ENCODE data around the gene CCP110. TPM values are rescaled to one million over a fixed set of nuclear protein-coding genes. Genes with fewer than 3 reads are reported as not detected.
A peak's percentile ranks its signal among the peaks of the same experiment; 100 is the strongest.
"Not testable (repeated sequence)": the region's sequence is repeated elsewhere in the genome, so short reads cannot be mapped to it uniquely, and the experiment has no call there.

The CCP110 gene
- total and polyA plus RNA-seq, 2 of the 13 experiments (the other 11 are each of a cell fraction or from before 2014, with no cell fraction given) = 10.0 to 11.1 TPM

- 0 out of 2 replicates have a peak, but pooled peaks have one; percentile 20 for TF ChIP-seq ISX (CRISPR knock-in tag; conservative IDR thresholded peaks at IDR 0.05)
- TF ChIP-seq ZBTB14 (CRISPR knock-in tag; IDR thresholded peaks at IDR 0.05) = no peak
- TF ChIP-seq MAF1 (CRISPR knock-in tag; IDR thresholded peaks at IDR 0.05; ENCODE audit: borderline replicate concordance) = no peak
- no peak for TF ChIP-seq TRAFD1 (CRISPR knock-in tag; IDR thresholded peaks at IDR 0.05; ENCODE audit: borderline replicate concordance)
- TF ChIP-seq GATAD1 (CRISPR knock-in tag; IDR thresholded peaks at IDR 0.05) = peak; percentile 72
Measured at GRCh38 chr16:19542138-19542821, 18.5 kb downstream of the CCP110 start (continued).

DNA sequence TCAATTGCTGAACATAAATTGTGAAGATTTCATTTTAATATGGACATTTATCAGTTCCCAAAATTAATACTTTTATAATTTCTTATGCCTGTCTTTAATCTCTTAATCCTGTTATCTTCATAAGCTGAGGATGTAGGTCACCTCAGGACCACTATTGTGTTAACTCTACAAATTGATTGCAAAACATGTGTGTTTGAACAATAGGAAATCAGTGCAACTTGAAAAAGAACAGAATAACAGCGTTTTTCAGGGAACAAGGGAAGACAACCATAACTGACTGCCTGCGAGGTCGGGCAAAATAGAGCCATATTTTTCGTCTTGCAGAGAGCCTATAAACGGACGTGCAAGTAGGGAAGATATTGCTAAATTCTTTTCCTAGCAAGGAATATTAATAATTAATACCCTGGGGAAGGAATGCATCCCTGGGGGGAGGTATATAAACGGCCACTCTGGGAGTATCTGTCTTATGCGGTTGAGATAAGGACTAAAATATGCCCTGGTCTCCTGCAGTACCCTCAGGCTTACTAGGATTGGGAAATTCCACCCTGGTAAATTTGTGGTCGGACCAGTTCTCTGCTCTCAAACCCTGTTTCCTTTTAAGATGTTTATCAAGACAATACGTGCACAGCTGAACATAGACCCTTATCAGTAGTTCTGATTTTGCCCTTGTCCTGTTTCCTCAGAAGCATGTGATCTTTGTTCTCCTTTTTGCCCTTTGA lies 19.7 kb downstream of the CCP110 start:
- Histone ChIP-seq H3K4me1 (ENCODE audit: insufficient read depth, low read length) (peaks cover 39% of the 10 kb centered on the region), H3K36me3 (replicated peaks in 1 of 2; ENCODE audit: control insufficient read depth in 1 of 2, insufficient read depth in 2 of 2, low read length in 2 of 2) (peaks cover 1 to 16% of the 10 kb centered on the region in 2 experiments), H3K27ac (ENCODE audit: extremely low read length, insufficient read depth, low read length) (peak overlapping the region; percentile 8)
- ATAC-seq; H3K4me3 ChIP-seq (replicated peaks in 1 of 3; ENCODE audit: insufficient read depth in 1 of 3, low read depth in 2 of 3, low read length in 3 of 3); H3K4me2 ChIP-seq (ENCODE audit: low read depth, low read length); H3K27me3 ChIP-seq (ENCODE audit: control insufficient read depth in 1 of 2, insufficient read depth in 2 of 2, low read length in 2 of 2); H2AFZ ChIP-seq (ENCODE audit: low read length); FAIRE-seq; BruUV-seq (replicated peaks); intact Hi-C loops (cut with micrococcal nuclease; ENCODE audit: unreplicated experiment); H4K20me1 ChIP-seq (ENCODE audit: insufficient read depth, low read length); H3K9ac ChIP-seq (ENCODE audit: insufficient read depth, low read depth, low read length); in situ Hi-C loops (cut with HindIII; ENCODE audit: extremely low pct_ligation_motif_present, low pct_unique_long_range_greater_than_20kb); CTCF ChIA-PET (ENCODE audit: low intra/inter-chr PET ratio, low total read pairs); H3K79me2 ChIP-seq (ENCODE audit: insufficient read depth, low read length); DNase-seq (ENCODE audit: low spot score); H3K9me3 ChIP-seq (ENCODE audit: low read length); TF ChIP-seq SOX6 (IDR thresholded peaks at IDR 0.05): not testable (repeated sequence)
- 87% methylated on average over 10 of the region's 10 CpGs for WGBS (ENCODE audit: low lambda C conversion rate)
- POLR2A ChIA-PET = interaction anchor here (2.0 kb wide), 1 partner anchor 20 kb away, joined by 11 read pairs; the partner anchor contains the start of gene CCP110
- TF ChIP-seq, protein P1, sequence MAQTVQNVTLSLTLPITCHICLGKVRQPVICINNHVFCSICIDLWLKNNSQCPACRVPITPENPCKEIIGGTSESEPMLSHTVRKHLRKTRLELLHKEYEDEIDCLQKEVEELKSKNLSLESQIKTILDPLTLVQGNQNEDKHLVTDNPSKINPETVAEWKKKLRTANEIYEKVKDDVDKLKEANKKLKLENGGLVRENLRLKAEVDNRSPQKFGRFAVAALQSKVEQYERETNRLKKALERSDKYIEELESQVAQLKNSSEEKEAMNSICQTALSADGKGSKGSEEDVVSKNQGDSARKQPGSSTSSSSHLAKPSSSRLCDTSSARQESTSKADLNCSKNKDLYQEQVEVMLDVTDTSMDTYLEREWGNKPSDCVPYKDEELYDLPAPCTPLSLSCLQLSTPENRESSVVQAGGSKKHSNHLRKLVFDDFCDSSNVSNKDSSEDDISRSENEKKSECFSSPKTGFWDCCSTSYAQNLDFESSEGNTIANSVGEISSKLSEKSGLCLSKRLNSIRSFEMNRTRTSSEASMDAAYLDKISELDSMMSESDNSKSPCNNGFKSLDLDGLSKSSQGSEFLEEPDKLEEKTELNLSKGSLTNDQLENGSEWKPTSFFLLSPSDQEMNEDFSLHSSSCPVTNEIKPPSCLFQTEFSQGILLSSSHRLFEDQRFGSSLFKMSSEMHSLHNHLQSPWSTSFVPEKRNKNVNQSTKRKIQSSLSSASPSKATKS (CRISPR knock-in tag; IDR thresholded peaks at IDR 0.05) = peak; percentile 48; the same call in 1 of the 2 replicates
- TF ChIP-seq SOX6 (CRISPR knock-in tag; IDR thresholded peaks at IDR 0.05) (peak; percentile 82), HNF4A (CRISPR knock-in tag; IDR thresholded peaks at IDR 0.05) (peak; percentile 17), ZNF33A (CRISPR knock-in tag; IDR thresholded peaks at IDR 0.05; ENCODE audit: borderline replicate concordance) (0 out of 2 replicates have a peak, but pooled peaks have one; percentile 52)
- TF ChIP-seq, protein P2, sequence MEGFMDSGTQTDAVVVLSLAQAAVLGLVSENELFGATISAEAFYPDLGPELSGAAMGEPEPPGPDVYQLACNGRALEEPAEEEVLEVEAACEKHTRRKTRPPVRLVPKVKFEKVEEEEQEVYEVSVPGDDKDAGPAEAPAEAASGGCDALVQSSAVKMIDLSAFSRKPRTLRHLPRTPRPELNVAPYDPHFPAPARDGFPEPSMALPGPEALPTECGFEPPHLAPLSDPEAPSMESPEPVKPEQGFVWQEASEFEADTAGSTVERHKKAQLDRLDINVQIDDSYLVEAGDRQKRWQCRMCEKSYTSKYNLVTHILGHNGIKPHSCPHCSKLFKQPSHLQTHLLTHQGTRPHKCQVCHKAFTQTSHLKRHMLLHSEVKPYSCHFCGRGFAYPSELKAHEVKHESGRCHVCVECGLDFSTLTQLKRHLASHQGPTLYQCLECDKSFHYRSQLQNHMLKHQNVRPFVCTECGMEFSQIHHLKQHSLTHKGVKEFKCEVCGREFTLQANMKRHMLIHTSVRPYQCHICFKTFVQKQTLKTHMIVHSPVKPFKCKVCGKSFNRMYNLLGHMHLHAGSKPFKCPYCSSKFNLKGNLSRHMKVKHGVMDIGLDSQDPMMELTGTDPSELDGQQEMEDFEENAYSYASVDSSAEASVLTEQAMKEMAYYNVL (CRISPR knock-in tag; IDR thresholded peaks at IDR 0.05; ENCODE audit: borderline replicate concordance) = 0 out of 2 replicates have a peak, but pooled peaks have one; percentile 26
